A549 (cell line): ENCODE data around the gene SREBF1.

Experiments
- CBX8 ChIP-seq: fragments of 200-600 bp; sonication (generic); IDR thresholded peaks from 2 replicates; pipeline ENCODE4 v1.6.1; 2016
- EHF ChIP-seq: fragments of 250-450 bp; sonication (Bioruptor Pico); IDR thresholded peaks from 2 replicates; pipeline ENCODE4 v1.5.0; 2020; ENCODE audit warnings: mild to moderate bottlenecking
- KDM5A ChIP-seq: fragments of 200-600 bp; sonication (generic); IDR thresholded peaks from 2 replicates; pipeline ENCODE4 v1.6.1; 2016; ENCODE audit warnings: antibody characterized with exemption, mild to moderate bottlenecking
- TF ChIP-seq, protein P1 (sequence below): fragments of >200 bp; sonication (Bioruptor Twin); formaldehyde crosslinking; IDR thresholded peaks from 3 replicates; pipeline ENCODE4 v1.5.1; 2016

DNA sequence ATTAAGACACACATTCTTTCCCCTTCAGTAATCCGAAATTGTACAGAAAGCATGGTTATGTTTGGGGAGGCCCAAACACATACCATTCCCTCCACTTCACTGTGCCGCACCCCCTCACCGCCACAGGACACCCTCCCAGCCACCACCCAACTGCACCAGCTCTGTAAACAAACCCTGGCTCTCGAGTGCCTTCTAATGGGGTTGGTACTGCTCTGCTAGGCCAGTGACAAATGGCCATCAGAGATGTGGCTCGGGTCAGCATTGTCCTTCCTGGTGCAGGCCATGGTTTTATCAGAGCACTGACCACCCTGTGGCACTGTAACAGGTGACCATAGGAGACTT, 24.0 kb upstream of the SREBF1 start:
- TF ChIP-seq EHF (CRISPR knock-in tag) (no peak), CBX8 (no peak), KDM5A (no peak)
- TF ChIP-seq, protein P1, sequence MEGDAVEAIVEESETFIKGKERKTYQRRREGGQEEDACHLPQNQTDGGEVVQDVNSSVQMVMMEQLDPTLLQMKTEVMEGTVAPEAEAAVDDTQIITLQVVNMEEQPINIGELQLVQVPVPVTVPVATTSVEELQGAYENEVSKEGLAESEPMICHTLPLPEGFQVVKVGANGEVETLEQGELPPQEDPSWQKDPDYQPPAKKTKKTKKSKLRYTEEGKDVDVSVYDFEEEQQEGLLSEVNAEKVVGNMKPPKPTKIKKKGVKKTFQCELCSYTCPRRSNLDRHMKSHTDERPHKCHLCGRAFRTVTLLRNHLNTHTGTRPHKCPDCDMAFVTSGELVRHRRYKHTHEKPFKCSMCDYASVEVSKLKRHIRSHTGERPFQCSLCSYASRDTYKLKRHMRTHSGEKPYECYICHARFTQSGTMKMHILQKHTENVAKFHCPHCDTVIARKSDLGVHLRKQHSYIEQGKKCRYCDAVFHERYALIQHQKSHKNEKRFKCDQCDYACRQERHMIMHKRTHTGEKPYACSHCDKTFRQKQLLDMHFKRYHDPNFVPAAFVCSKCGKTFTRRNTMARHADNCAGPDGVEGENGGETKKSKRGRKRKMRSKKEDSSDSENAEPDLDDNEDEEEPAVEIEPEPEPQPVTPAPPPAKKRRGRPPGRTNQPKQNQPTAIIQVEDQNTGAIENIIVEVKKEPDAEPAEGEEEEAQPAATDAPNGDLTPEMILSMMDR, result no peak
